Measurements from ENCODE around the gene RMC1.

DNA sequence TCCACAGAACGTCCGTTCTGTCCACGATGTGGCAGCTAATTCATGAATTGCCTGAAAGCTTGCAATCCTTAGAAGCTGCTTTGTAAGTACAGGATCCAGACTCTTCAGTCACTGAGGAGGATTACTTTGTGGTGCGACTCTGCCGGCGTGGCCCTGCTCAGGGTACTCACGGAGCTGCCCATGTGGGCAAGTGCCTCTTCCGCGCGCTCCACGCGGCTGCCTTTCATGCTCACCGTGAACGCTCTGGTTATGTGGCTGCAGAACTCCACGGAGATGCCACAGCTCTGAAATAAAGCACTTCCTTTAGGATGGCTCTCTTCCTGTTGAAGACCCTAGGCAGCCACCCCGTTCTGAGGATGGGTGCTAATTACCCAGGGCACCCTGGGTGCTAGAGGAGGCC is 31.0 kb downstream of the RMC1 start:
- TF ChIP-seq, protein P1, sequence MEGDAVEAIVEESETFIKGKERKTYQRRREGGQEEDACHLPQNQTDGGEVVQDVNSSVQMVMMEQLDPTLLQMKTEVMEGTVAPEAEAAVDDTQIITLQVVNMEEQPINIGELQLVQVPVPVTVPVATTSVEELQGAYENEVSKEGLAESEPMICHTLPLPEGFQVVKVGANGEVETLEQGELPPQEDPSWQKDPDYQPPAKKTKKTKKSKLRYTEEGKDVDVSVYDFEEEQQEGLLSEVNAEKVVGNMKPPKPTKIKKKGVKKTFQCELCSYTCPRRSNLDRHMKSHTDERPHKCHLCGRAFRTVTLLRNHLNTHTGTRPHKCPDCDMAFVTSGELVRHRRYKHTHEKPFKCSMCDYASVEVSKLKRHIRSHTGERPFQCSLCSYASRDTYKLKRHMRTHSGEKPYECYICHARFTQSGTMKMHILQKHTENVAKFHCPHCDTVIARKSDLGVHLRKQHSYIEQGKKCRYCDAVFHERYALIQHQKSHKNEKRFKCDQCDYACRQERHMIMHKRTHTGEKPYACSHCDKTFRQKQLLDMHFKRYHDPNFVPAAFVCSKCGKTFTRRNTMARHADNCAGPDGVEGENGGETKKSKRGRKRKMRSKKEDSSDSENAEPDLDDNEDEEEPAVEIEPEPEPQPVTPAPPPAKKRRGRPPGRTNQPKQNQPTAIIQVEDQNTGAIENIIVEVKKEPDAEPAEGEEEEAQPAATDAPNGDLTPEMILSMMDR (IDR thresholded peaks at IDR 0.05): no peak
- TF ChIP-seq EZH2phosphoT487 (IDR thresholded peaks at IDR 0.05): no peak
- TF ChIP-seq EZH2 (IDR thresholded peaks at IDR 0.05): no peak
